ENCODE results near the gene ATP5PO.

Gene ATP5PO, protein sequence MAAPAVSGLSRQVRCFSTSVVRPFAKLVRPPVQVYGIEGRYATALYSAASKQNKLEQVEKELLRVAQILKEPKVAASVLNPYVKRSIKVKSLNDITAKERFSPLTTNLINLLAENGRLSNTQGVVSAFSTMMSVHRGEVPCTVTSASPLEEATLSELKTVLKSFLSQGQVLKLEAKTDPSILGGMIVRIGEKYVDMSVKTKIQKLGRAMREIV

DNA sequence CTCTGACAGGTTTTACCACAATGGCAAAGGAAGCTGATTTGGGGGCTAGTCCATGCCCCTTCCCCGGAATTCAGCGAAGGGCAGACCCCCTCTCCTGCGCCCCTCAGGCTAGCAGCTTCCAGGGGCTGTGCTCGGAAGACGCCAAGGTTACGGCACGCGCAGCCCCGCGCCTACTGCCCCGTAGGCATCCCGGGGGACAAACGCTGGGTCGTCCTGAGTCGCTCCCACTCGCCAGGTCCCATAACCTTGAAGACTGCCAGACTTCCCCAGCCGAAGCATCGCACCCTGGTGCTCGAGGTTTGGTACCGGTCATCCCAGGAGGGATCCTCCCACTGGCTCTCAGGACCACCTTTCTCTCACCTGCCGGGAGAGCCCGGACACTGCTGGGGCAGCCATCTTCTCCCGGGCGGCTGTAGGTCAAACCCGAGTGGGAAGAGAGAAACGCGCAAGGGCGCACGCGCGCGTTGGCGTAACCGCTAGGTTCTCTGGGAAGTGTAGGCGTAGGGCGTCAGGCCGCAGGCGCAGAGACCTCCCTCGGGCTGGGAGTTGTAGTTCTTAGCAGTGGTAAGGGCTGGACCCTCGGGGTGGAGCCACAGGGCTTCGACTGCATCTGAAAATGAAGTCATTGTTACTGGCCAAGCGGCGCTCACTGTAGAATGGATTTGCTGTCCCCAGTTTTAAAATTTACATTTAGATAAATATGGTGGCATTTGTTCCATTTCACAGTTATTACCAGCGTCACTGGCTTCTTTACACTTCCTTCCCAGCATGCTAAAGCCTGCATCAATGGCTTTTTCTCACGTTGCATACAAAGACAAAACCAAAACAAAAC is at the start of gene ATP5PO:
Gene ATP5PO, minus strand, starts transcription at position 437 of the 832 bp plus-strand sequence. Its CDS starts 41 bp downstream, at position 396.
- peak; percentile 99 for DNase-seq (ENCODE audit: low spot score)

- no peak for DNase-seq (ENCODE audit: low spot score)
These were observed 49.2 kb upstream of the ATP5PO start for GRCh38 chr21:33964706-33965325.

- no peak for DNase-seq (ENCODE audit: low spot score)
These were observed 48.4 kb upstream of the ATP5PO start for GRCh38 chr21:33963848-33964555.

- DNase-seq (ENCODE audit: low spot score) = no peak
These were observed 46.7 kb upstream of the ATP5PO start for GRCh38 chr21:33962290-33962689.

DNA sequence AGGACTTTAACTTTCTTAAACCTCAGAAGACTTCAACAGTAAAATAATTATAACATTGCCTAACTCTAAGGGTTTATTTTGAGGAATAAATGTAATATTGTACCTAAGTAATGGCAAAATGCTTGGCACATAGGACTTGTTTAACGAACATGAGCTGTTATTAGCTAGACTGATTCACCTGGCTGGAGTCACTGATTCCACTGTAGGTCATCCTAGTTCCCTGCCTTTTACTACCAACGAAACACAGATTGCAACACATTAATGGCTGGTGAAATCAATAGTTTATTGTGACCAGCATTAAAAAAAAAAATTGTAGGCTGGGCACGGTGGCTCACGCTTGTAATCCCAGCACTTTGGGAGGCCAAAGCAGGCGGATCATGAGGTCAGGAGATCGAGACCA is 45.5 kb upstream of the ATP5PO start:
- DNase-seq (ENCODE audit: low spot score) = no peak

- DNase-seq (ENCODE audit: low spot score) = no peak
These were observed 44.1 kb upstream of the ATP5PO start for GRCh38 chr21:33959680-33960079.

GRCh38 chr21:33954395-33954794 is 38.8 kb upstream of the ATP5PO start:
- DNase-seq (ENCODE audit: low spot score) = no peak

DNA sequence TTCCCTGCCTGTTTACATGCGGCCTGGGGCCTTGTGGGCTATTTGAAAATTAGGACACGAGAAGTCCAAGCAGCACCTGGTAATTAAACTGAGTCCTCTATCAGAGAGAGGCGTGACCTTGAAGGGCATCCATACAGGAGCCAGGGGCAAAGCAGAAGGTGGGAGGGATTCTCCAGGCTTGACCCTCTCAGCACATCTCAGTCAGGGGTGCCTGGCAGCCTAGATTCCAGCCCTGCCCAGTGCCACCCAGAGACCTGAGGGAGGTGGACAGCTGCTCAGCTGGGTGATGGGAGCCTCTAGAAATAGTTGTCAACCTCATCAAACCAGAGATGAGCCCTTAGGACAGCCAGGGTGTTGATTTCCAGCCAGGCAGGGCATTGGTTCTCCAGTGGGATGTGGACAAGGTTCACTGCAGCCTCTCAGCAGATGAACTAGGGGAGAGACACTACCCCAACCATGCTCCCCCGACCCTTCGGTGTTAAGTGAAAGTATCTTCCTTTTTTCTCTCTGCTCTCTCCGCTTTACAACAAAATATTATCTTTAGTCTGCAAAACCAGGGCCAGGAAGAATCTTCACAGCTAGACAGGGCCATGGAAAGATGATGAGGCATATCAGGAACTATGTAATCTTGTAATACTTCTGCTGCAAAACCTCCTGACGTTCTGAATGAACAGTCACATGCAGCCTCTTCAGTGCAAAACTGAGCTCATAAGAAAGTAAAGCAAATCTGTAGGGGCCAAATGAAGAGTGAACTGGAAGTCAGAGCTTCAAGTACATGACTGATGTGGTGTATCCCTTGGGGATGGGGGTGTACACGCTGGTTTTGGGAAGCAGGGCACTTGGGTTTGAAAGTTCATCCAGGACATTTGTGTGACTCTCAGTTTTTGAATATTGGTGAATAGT is 35.9 kb upstream of the ATP5PO start:
- no peak for DNase-seq (ENCODE audit: low spot score)

DNA sequence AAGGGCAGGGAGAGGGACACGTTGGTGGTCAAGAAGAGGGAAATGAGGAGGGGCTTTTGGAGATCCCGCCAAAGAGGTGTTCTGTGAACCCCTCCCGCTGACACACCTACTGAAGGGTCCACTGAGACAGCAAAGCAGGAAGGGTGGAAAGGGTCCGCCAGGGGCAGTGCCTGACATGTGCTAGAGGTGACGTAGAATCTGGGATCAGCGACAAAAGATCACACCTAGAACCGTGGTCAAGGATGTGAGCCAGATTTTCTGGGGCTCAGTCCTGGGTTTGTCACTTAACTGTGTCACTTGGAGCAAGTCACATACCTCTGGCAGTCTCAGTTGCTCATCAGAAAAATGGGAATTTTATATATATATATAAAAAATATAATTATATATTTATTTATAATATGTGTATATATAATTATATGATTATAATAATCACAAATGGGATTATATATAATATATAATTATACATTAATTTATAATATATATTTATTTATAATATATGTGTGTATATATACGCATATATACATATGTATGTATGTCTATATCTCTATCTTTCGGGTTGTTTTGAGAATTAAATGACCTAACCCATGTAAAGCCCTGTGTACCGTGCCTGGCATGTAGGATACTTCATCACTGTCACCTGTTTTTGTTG is 35.0 kb upstream of the ATP5PO start:
- no peak for DNase-seq (ENCODE audit: low spot score)

GRCh38 chr21:33949516-33950430 is 34.2 kb upstream of the ATP5PO start:
- DNase-seq (ENCODE audit: low spot score) = no peak

- DNase-seq (ENCODE audit: low spot score) = no peak
These were observed 33.4 kb upstream of the ATP5PO start for GRCh38 chr21:33948951-33949444.

GRCh38 chr21:33948096-33948950 is 32.7 kb upstream of the ATP5PO start:
- DNase-seq (ENCODE audit: low spot score) = peak; percentile 91

- DNase-seq (ENCODE audit: low spot score) = peak; percentile 88
These were observed 32.0 kb upstream of the ATP5PO start for GRCh38 chr21:33947451-33948095.

DNA sequence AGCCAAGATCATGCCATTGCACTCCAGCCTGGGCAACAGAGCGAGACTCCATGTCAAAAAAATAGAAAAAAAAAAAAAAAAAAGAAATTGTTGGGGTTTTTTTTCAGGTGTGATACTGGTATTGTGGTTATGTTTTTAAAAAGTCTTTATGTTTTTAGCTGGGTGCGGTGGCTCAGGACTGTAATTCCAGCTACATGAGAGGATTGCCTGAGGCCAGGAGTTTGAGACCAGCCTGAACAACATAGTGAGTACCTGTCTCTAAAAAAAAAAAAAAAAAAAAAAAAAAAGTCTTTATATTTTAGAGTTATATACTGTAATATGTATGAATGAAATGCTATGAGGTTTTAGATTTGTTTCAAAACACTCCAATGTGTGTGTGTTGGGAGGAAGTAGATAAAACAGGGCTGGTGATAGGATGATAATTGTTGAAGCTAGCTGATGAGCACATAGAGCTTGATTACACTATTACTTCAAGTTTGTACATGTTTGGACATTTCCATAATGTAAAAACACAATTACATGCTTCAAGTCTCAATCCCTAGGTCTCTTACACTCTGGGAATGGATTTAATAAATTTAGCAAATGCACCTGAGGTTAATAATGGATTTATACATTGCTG is 30.2 kb upstream of the ATP5PO start:
- DNase-seq (ENCODE audit: low spot score) = no peak

DNA sequence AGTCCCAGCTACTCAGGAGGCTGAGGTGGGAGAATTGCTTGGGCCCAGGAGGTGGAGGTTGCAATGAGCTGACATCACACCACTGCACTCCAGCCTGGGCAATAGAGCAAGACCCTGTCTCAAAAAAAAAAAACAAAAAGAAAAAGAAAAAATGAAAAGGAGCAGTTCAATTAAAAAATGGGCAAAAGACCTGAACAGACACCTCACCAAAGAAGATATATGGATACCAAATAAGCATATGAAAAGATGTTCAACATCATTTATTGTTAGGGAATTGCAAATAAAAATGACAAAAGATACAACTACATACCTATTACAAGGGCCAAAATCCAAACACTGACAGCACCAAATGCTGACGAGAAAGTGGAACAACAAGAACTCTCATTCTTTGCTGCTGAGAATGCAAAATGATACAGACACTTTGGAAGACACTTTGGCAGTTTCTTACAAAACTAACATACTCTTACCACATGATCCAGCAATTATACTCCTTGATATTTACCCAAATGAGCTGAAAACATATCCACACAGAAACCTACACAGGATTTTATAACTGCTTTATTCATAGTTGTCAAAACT is 28.7 kb upstream of the ATP5PO start:
- no peak for DNase-seq (ENCODE audit: low spot score)

DNA sequence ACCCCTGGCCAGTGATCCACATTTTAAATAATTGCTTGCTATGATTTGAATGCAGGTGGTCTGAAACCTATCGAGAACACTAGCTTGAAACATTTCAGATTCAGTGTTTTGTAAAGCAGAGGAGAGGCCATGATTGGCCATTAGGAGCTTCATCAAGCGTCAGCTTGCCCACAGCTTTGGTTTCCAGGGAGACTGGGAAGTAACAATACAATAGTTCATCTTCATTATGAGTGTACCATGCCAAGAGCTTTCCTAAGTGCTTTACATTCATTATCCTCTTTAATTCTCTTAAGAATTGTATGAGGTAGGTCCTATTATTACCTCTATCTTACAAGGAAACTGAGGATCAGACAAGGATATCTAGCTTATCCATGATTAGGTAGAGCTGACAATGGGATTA is 27.7 kb upstream of the ATP5PO start:
- no peak for DNase-seq (ENCODE audit: low spot score)

GRCh38 chr21:33942426-33942825 is 26.8 kb upstream of the ATP5PO start:
- no peak for DNase-seq (ENCODE audit: low spot score)
